ENCODE measurements around the gene OLA1. TPM values are rescaled to one million over a fixed set of nuclear protein-coding genes. Genes with fewer than 3 reads are reported as not detected.

Gene OLA1
- total RNA-seq, 1 donor from 2014 or later, result 45.0 TPM

GRCh38 chr2:174036825-174037224 lies 211.5 kb downstream of the OLA1 start:
- DNase-seq (ENCODE audit: low read depth in 2 of 2), result no peak

GRCh38 chr2:174035981-174036742 lies 212.2 kb downstream of the OLA1 start:
- peak; percentile 23 to 77 for DNase-seq (ENCODE audit: low read depth in 2 of 2)

GRCh38 chr2:174035117-174035635 lies 213.2 kb downstream of the OLA1 start:
- no peak for DNase-seq (ENCODE audit: low read depth in 2 of 2)

GRCh38 chr2:174033163-174033550 lies 215.2 kb downstream of the OLA1 start:
- DNase-seq (ENCODE audit: low read depth in 2 of 2), result no peak

GRCh38 chr2:174031226-174031625 lies 217.1 kb downstream of the OLA1 start:
- no peak for DNase-seq (ENCODE audit: low read depth in 2 of 2)

GRCh38 chr2:174028935-174029334 lies 219.4 kb downstream of the OLA1 start:
- DNase-seq (ENCODE audit: low read depth in 2 of 2), result no peak

GRCh38 chr2:174027956-174028355 lies 220.4 kb downstream of the OLA1 start:
- DNase-seq (ENCODE audit: low read depth in 2 of 2), result no peak

GRCh38 chr2:174026122-174026845 lies 222.0 kb downstream of the OLA1 start:
- DNase-seq (ENCODE audit: low read depth in 2 of 2), result no peak

- peak in 1 of 2 donors; percentile 34 for DNase-seq (ENCODE audit: low read depth in 2 of 2)
Measured at GRCh38 chr2:174025271-174026121, 222.8 kb downstream of the OLA1 start.

- no peak for DNase-seq (ENCODE audit: low read depth in 2 of 2)
Measured at GRCh38 chr2:174024524-174025270, 223.6 kb downstream of the OLA1 start.

GRCh38 chr2:174023591-174024523 lies 224.5 kb downstream of the OLA1 start:
- DNase-seq (ENCODE audit: low read depth in 2 of 2), result no peak

Other genes starting within 250 kb of the OLA1 start
- not detected in 2 replicates for gene SP9, start 86.4 kb upstream of the OLA1 start, total RNA-seq
- 11.6 and 13.7 TPM in 2 replicates for gene SCRN3, start 147.2 kb upstream of the OLA1 start, total RNA-seq
- gene GPR155, start 238.5 kb upstream of the OLA1 start, total RNA-seq, result 0.65 and 0.99 TPM in 2 replicates